Mucosa of descending colon (tissue), 3 donors: ENCODE results near the gene DEXI. TPM values are rescaled to one million over a fixed set of nuclear protein-coding genes. Genes with fewer than 3 reads are reported as not detected.
A peak's percentile ranks its signal among the peaks of the same experiment; 100 is the strongest.

Experiments
- ATAC-seq: fragments of 200-7000 bp; cut with Tn5 transposase; one replicate; pipeline ENCODE4 v1.9.1; 2020; ENCODE audit warnings: mild to moderate bottlenecking, moderate library complexity
- DNase-seq, 3 donors: peaks; one replicate each; pipeline ENCODE4 v3.0.0-alpha.2; 2020
- H3K36me3 ChIP-seq: fragments of 200-600 bp; one replicate; pipeline ENCODE4 v1.8.0; 2021; ENCODE audit warnings: low read depth, mild to moderate bottlenecking
- H3K4me1 ChIP-seq: fragments of 200-600 bp; one replicate; pipeline ENCODE4 v1.8.0; 2021; ENCODE audit warnings: low read depth, mild to moderate bottlenecking
- H3K4me3 ChIP-seq: fragments of 200-600 bp; one replicate; pipeline ENCODE4 v1.8.0; 2021; ENCODE audit warnings: mild to moderate bottlenecking
- H3K9me3 ChIP-seq: fragments of 200-600 bp; one replicate; pipeline ENCODE4 v1.8.0; 2021; ENCODE audit warnings: mild to moderate bottlenecking
- intact Hi-C, 2 donors: fragments of 100-400 bp; cut with DNase I in 1 of 2; cut with micrococcal nuclease in 1 of 2; formaldehyde crosslinking; loops; one replicate each; pipeline versions ENCODE4 v1.11.0 to v1.11.1; 2022; cut with DNase I, micrococcal nuclease
- total RNA-seq, 3 donors: library from RNA; stranded (reverse); fragmentation: NEBNext Ultra II Directional in 2 of 3; extraction: Animal tissue kit (Norgen Biotek cat#: 25700) in 2 of 3; gene quantifications; one replicate each; pipeline versions ENCODE4 v1.2.1 to v1.2.4, GENCODE V29; 2021 to 2023
- TF ChIP-seq, protein P1 (sequence below): fragments of 200-600 bp; IDR thresholded peaks from one replicate; pipeline ENCODE4 v1.8.0; 2022; ENCODE audit warnings: antibody characterized with exemption, mild to moderate bottlenecking
- donor health status: DM: no; HTN: no; CAD: no; lungs with moderate emphysema.
- donor health status: DM: no; HTN: no; CAD: no.
- donor health status: DM: no; HTN: yes; CAD: no.

Gene DEXI
- total RNA-seq, 3 donors from 2014 or later, result 18.0 to 44.8 (median 26.6) TPM

DNA sequence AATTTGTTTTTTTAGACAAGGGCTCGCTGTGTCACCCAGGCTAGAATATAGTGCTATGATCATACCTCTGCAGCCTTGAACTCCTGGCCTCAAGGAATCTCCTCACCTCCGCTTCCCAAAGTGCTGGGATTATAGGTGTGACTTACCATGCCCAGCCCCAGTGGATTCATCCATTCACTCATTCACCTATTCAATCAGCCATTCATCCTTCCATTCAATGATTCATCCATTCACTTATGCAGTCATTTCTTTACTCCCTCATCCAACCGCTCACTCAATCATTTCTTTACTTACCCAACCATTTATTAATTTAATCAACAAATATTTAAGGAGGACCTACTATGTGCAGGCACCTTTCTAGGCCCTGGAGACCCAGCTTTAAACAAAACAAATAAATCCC, 25.7 kb downstream of the DEXI start:
- no peak overlapping the region for H3K4me3 ChIP-seq
- no peaks in the 10 kb centered on the region for H3K36me3 ChIP-seq
- H3K4me1 ChIP-seq, result no peaks in the 10 kb centered on the region
- ATAC-seq, result no peak
- TF ChIP-seq, protein P1, sequence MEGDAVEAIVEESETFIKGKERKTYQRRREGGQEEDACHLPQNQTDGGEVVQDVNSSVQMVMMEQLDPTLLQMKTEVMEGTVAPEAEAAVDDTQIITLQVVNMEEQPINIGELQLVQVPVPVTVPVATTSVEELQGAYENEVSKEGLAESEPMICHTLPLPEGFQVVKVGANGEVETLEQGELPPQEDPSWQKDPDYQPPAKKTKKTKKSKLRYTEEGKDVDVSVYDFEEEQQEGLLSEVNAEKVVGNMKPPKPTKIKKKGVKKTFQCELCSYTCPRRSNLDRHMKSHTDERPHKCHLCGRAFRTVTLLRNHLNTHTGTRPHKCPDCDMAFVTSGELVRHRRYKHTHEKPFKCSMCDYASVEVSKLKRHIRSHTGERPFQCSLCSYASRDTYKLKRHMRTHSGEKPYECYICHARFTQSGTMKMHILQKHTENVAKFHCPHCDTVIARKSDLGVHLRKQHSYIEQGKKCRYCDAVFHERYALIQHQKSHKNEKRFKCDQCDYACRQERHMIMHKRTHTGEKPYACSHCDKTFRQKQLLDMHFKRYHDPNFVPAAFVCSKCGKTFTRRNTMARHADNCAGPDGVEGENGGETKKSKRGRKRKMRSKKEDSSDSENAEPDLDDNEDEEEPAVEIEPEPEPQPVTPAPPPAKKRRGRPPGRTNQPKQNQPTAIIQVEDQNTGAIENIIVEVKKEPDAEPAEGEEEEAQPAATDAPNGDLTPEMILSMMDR, result no peak
- intact Hi-C loops, result loop anchor here in 1 of 2 donors (10.0 kb wide), 1 partner anchor 402 kb away; no protein-coding TSS in a partner anchor
- no peaks in the 10 kb centered on the region for H3K9me3 ChIP-seq
- DNase-seq, result no peak

DNA sequence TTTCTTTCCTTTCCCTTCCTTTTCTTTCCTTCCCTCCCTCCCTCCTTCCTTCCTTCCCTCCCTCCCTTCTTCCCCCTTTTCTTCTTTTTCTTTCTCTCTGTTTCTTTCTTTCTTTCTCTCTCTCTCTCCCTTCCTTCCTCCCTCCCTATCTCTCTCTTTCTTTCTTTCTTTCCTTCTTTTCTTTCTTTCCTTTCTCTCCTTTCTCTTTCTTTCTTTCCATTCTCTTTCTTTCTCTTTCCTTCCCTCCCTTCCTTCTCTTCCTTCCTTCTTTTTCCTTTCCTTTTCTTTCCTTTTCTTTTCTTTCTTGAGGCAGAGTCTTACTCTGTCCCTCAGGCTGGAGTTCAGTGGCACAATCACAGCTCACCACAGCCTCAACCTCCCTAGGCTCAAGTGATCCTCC, 31.0 kb downstream of the DEXI start:
- ATAC-seq (no peak), DNase-seq (no peak)
- no peaks in the 10 kb centered on the region for H3K36me3 ChIP-seq
- H3K4me3 ChIP-seq, result no peak overlapping the region
- TF ChIP-seq, protein P1, result no peak
- H3K9me3 ChIP-seq, result no peaks in the 10 kb centered on the region
- intact Hi-C loops, result loop anchor here in 1 of 2 donors (10.0 kb wide), 1 partner anchor 396 kb away; no protein-coding TSS in a partner anchor
- no peaks in the 10 kb centered on the region for H3K4me1 ChIP-seq

DNA sequence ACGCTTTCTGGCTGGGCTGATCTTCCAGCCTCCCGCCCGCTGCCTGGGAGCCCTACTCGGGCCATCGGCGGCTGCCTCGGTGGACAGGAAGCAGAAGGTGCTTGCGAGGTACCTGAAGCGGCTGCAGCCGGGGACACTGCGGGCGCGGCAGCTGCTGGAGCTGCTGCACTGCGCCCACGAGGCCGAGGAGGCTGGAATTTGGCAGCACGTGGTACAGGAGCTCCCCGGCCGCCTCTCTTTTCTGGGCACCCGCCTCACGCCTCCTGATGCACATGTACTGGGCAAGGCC, 34.6 kb downstream of the DEXI start:
- DNase-seq, result no peak
- Histone ChIP-seq H3K4me3 (no peak overlapping the region), H3K36me3 (no peaks in the 10 kb centered on the region), H3K4me1 (no peaks in the 10 kb centered on the region), H3K9me3 (no peaks in the 10 kb centered on the region)
- TF ChIP-seq, protein P1, result no peak
- no peak for ATAC-seq
- intact Hi-C loops, result no loop called here

DNA sequence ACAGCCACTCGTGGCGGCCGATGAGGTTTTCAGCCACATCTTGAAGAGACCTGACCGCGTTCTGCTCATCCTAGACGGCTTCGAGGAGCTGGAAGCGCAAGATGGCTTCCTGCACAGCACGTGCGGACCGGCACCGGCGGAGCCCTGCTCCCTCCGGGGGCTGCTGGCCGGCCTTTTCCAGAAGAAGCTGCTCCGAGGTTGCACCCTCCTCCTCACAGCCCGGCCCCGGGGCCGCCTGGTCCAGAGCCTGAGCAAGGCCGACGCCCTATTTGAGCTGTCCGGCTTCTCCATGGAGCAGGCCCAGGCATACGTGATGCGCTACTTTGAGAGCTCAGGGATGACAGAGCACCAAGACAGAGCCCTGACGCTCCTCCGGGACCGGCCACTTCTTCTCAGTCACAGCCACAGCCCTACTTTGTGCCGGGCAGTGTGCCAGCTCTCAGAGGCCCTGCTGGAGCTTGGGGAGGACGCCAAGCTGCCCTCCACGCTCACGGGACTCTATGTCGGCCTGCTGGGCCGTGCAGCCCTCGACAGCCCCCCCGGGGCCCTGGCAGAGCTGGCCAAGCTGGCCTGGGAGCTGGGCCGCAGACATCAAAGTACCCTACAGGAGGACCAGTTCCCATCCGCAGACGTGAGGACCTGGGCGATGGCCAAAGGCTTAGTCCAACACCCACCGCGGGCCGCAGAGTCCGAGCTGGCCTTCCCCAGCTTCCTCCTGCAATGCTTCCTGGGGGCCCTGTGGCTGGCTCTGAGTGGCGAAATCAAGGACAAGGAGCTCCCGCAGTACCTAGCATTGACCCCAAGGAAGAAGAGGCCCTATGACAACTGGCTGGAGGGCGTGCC, 35.1 kb downstream of the DEXI start:
- no peaks in the 10 kb centered on the region for H3K4me1 ChIP-seq
- DNase-seq (no peak), ATAC-seq (peak; percentile 18)
- H3K9me3 ChIP-seq, result no peaks in the 10 kb centered on the region
- no peak overlapping the region for H3K4me3 ChIP-seq
- intact Hi-C loops, result no loop called here
- no peaks in the 10 kb centered on the region for H3K36me3 ChIP-seq
- TF ChIP-seq, protein P1, result no peak

DNA sequence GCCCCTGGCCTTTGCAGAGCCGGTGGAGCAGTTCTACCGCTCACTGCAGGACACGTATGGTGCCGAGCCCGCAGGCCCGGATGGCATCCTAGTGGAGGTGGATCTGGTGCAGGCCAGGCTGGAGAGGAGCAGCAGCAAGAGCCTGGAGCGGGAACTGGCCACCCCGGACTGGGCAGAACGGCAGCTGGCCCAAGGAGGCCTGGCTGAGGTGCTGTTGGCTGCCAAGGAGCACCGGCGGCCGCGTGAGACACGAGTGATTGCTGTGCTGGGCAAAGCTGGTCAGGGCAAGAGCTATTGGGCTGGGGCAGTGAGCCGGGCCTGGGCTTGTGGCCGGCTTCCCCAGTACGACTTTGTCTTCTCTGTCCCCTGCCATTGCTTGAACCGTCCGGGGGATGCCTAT, 35.8 kb downstream of the DEXI start:
- intact Hi-C loops, result no loop called here
- no peak overlapping the region for H3K4me3 ChIP-seq
- H3K36me3 ChIP-seq, result no peaks in the 10 kb centered on the region
- no peak for ATAC-seq
- H3K4me1 ChIP-seq, result no peaks in the 10 kb centered on the region
- TF ChIP-seq, protein P1, result no peak
- H3K9me3 ChIP-seq, result no peaks in the 10 kb centered on the region
- no peak for DNase-seq
